OCI-LY3 (cell line): ENCODE measurements around the gene MRPS23.

ENCODE experiments used
- H2AFZ ChIP-seq: fragments of 200-600, 300-600 bp; shearing (Covaris generic); 2 replicates; pipeline ENCODE4 v1.6.0; 2014; ENCODE audit warnings: antibody characterized with exemption, low read depth, low read length
- H3K27ac ChIP-seq: fragments of 200-600, 300-600 bp; sonication (generic); 2 replicates; pipeline ENCODE4 v1.5.1; 2014; ENCODE audit warnings: mild to moderate bottlenecking, low read length, moderate library complexity, mixed read lengths
- H3K27me3 ChIP-seq: fragments of 200-600, 300-600 bp; sonication (generic); 2 replicates; pipeline ENCODE4 v1.6.1; 2014; ENCODE audit warnings: low read depth, low read length, mixed read lengths
- H3K36me3 ChIP-seq: fragments of 200-600, 300-600 bp; sonication (generic); replicated peaks from 2 replicates; pipeline ENCODE3; 2014; ENCODE audit warnings: low read depth, low read length, mixed read lengths
- H3K4me1 ChIP-seq: fragments of 300-600, 200-600 bp; sonication (generic); 2 replicates; pipeline ENCODE4 v1.6.1; 2014; ENCODE audit warnings: low read length, mixed read lengths
- H3K4me2 ChIP-seq: fragments of 200-600, 300-600 bp; sonication (generic); 2 replicates; pipeline ENCODE4 v1.6.1; 2014; ENCODE audit warnings: low read length, mixed read lengths
- H3K4me3 ChIP-seq: fragments of 300-600, 200-600 bp; sonication (generic); 2 replicates; pipeline ENCODE4 v1.5.1; 2014; ENCODE audit warnings: antibody characterized with exemption, mild to moderate bottlenecking, low read length, moderate library complexity
- H3K79me2 ChIP-seq: fragments of 300-600, 200-600 bp; shearing (Covaris generic); 2 replicates; pipeline ENCODE4 v1.6.1; 2014; ENCODE audit warnings: mild to moderate bottlenecking, low read length, mixed read lengths
- H3K9ac ChIP-seq: fragments of 300-600, 200-600 bp; shearing (Covaris generic); 2 replicates; pipeline ENCODE4 v1.6.0; 2014; ENCODE audit warnings: mild to moderate bottlenecking, low read length, moderate library complexity
- H3K9me3 ChIP-seq: fragments of 200-600, 300-600 bp; shearing (Covaris generic); 2 replicates; pipeline ENCODE4 v1.6.1; 2014; ENCODE audit warnings: low read length, mixed read lengths; ENCODE audit not compliant: insufficient read depth
- H4K20me1 ChIP-seq: fragments of 200-600, 300-600 bp; sonication (generic); 2 replicates; pipeline ENCODE4 v1.6.1; 2016; ENCODE audit warnings: low read length, mixed read lengths; ENCODE audit not compliant: insufficient read depth
- EZH2phosphoT487 ChIP-seq: fragments of 200-600 bp; shearing (Covaris generic); IDR thresholded peaks from 2 replicates; pipeline ENCODE4 v1.6.1; 2018; ENCODE audit warnings: antibody characterized with exemption, mixed run types, low read depth
- TF ChIP-seq, protein P1 (sequence below): fragments of 200-600, 300-600 bp; sonication (generic); IDR thresholded peaks from 2 replicates; pipeline ENCODE4 v1.5.1; 2014; ENCODE audit warnings: antibody characterized with exemption, low read length, low read depth

Gene MRPS23

GRCh38 chr17:57819285-57819684 is 30.6 kb downstream of the MRPS23 start:
- Histone ChIP-seq H3K9me3 (no peaks in the 10 kb centered on the region), H2AFZ (no peak overlapping the region), H3K36me3 (no peaks in the 10 kb centered on the region), H3K9ac (no peak overlapping the region), H4K20me1 (no peaks in the 10 kb centered on the region), H3K4me3 (no peak overlapping the region), H3K27me3 (peaks cover 20% of the 10 kb centered on the region), H3K4me2 (no peak overlapping the region), H3K4me1 (no peaks in the 10 kb centered on the region), H3K27ac (no peak overlapping the region), H3K79me2 (no peaks in the 10 kb centered on the region)
- TF ChIP-seq, protein P1, sequence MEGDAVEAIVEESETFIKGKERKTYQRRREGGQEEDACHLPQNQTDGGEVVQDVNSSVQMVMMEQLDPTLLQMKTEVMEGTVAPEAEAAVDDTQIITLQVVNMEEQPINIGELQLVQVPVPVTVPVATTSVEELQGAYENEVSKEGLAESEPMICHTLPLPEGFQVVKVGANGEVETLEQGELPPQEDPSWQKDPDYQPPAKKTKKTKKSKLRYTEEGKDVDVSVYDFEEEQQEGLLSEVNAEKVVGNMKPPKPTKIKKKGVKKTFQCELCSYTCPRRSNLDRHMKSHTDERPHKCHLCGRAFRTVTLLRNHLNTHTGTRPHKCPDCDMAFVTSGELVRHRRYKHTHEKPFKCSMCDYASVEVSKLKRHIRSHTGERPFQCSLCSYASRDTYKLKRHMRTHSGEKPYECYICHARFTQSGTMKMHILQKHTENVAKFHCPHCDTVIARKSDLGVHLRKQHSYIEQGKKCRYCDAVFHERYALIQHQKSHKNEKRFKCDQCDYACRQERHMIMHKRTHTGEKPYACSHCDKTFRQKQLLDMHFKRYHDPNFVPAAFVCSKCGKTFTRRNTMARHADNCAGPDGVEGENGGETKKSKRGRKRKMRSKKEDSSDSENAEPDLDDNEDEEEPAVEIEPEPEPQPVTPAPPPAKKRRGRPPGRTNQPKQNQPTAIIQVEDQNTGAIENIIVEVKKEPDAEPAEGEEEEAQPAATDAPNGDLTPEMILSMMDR = no peak
- TF ChIP-seq EZH2phosphoT487 = no peak

DNA sequence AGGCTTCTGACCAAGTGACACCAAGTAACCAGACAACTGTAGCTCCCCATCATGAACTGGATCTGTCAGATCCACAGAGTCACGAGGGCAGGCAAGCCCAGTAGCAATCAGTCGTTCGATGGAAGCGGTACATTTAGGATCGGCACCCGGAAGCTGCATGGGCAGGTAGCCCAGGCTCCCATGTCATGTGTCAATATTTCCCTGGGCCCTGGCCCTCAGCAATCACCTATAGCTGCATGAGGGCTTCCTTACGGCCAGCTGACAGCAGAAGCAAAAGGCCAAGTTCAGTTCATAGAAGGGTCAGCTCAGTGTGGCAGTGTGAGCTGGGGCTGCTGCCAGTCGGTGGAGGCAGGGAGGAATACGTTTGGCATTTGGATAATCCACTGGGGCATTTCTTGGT is 31.8 kb downstream of the MRPS23 start:
- no peak overlapping the region for H3K4me3 ChIP-seq
- no peak overlapping the region for H2AFZ ChIP-seq
- no peak overlapping the region for H3K9ac ChIP-seq
- no peak overlapping the region for H3K27ac ChIP-seq
- no peaks in the 10 kb centered on the region for H3K79me2 ChIP-seq
- no peaks in the 10 kb centered on the region for H3K9me3 ChIP-seq
- H3K4me2 ChIP-seq = no peak overlapping the region
- no peaks in the 10 kb centered on the region for H4K20me1 ChIP-seq
- no peak for TF ChIP-seq EZH2phosphoT487
- TF ChIP-seq, protein P1 = no peak
- H3K36me3 ChIP-seq = no peaks in the 10 kb centered on the region
- H3K27me3 ChIP-seq = peaks cover 27% of the 10 kb centered on the region
- H3K4me1 ChIP-seq = no peaks in the 10 kb centered on the region

DNA sequence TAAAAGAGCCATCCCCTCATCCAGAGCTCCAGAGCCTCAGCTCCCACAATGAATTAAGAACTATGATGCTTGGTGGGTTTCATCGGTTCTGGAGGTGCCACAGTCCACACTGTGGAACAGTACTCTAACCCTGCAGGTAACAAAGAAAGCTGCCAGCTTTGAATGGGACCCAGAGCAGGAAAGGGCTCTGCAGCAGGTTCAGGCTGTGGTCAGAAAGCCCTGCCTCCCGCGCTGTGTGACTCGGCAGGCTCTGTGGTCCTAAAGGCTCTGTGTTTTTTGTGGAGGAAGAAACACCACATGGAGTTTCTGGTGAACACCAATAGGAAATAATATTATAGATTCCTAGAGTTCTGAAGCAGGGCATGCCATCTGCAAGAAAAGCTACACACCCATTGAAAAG is 32.5 kb downstream of the MRPS23 start:
- Histone ChIP-seq H3K79me2 (no peaks in the 10 kb centered on the region), H3K27me3 (peaks cover 27% of the 10 kb centered on the region), H3K36me3 (no peaks in the 10 kb centered on the region), H3K4me2 (no peak overlapping the region), H2AFZ (no peak overlapping the region), H3K9me3 (no peaks in the 10 kb centered on the region), H3K9ac (no peak overlapping the region), H3K27ac (no peak overlapping the region), H3K4me3 (no peak overlapping the region), H3K4me1 (no peaks in the 10 kb centered on the region), H4K20me1 (no peaks in the 10 kb centered on the region)
- TF ChIP-seq, protein P1 = no peak
- TF ChIP-seq EZH2phosphoT487 = no peak

- Histone ChIP-seq H3K9ac (no peak overlapping the region), H3K79me2 (no peaks in the 10 kb centered on the region), H3K4me3 (no peak overlapping the region), H3K36me3 (no peaks in the 10 kb centered on the region), H3K27me3 (peaks cover 33% of the 10 kb centered on the region), H3K4me1 (no peaks in the 10 kb centered on the region), H3K4me2 (no peak overlapping the region), H2AFZ (no peak overlapping the region), H3K9me3 (no peaks in the 10 kb centered on the region), H4K20me1 (no peaks in the 10 kb centered on the region), H3K27ac (no peak overlapping the region)
- TF ChIP-seq, protein P1 = no peak
- no peak for TF ChIP-seq EZH2phosphoT487
Measured at GRCh38 chr17:57814421-57814820, 35.4 kb downstream of the MRPS23 start.
